Activated CD4-positive, alpha-beta T cell treated with anti-CD3 and anti-CD28 coated beads, Interleukin-2, amount 10 ng/mL, durations not matched to agents 24 days and 14 days (primary cell): ENCODE results near the gene UNKL. TPM values are rescaled to one million over a fixed set of nuclear protein-coding genes. Genes with fewer than 3 reads are reported as not detected.
"Not testable (repeated sequence)": the region's sequence is repeated elsewhere in the genome, so short reads cannot be mapped to it uniquely, and the experiment has no call there.

Source experiments
- DNase-seq: peaks from one replicate; pipeline ENCODE4 v3.0.0; 2022
- H3K27ac Mint-ChIP-seq: one replicate; pipeline ENCODE4 v1.8.0; 2022; ENCODE audit warnings: mild to moderate bottlenecking, mixed read lengths
- H3K27me3 Mint-ChIP-seq: one replicate; pipeline ENCODE4 v1.8.0; 2022; ENCODE audit warnings: mixed read lengths
- H3K36me3 Mint-ChIP-seq: one replicate; pipeline ENCODE4 v1.8.0; 2022; ENCODE audit warnings: low read depth, mild to moderate bottlenecking, mixed read lengths
- H3K4me1 Mint-ChIP-seq: one replicate; pipeline ENCODE4 v1.8.0; 2021; ENCODE audit warnings: mixed read lengths
- H3K4me3 Mint-ChIP-seq: one replicate; pipeline ENCODE4 v1.8.0; 2022; ENCODE audit warnings: mild to moderate bottlenecking, moderate library complexity, mixed read lengths
- H3K9me3 Mint-ChIP-seq: one replicate; pipeline ENCODE4 v1.8.0; 2021; ENCODE audit warnings: mixed read lengths
- intact Hi-C: fragments of 100-400 bp; cut with micrococcal nuclease; formaldehyde crosslinking; loops from one replicate; pipeline ENCODE4 v1.15.1; 2023
- total RNA-seq: library from RNA; stranded (reverse); gene quantifications from 2 replicates; pipeline ENCODE4 v1.2.3, GENCODE V29; 2022

UNKL gene
- total RNA-seq, 1 donor from 2014 or later = 43.9 TPM

DNA sequence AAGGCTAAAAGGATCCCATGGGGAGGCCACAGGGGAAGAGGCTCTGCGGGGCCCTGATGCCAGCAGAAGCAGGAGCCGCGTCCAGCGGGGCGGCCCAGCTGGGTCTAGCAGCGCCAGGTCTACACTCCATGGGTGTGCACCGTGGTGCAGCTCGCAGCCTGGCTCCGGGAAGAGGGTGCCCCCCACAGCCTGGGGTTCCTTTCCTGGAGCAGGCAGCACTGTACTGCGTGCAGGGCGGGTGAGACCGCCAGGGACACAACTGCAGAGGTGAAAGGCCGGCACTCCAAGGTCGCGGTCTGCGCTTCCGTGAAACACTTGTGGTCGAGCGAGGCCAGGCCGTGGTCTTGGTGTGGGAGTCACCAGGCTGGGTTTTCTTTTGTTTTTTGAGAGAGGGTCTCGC, 36.3 kb upstream of the UNKL start:
- intact Hi-C loops = no loop called here

DNA sequence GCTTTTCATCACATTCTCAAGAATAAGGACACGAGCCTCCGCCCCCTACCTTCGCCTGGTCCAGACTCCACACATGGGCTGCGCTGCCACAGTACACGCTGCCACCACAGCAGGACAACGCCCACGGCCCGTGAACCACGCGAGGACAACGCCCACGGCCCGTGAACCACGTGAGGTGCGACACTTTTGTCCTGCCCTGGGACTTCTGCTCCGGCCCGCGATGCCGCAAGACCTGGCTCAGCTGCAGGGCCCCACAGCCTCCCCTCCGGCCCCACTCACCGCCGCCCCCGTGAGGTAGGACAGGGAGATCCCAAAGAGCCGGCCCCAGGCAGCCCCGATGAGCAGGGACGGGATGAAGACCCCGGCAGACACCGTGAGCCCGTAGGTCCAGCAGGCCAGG, 35.7 kb upstream of the UNKL start:
- Mint-ChIP-seq H3K4me3 (no peak overlapping the region), H3K4me1 (no peaks in the 10 kb centered on the region), H3K9me3 (no peaks in the 10 kb centered on the region), H3K36me3 (peaks cover 3% of the 10 kb centered on the region), H3K27me3 (no peaks in the 10 kb centered on the region), H3K27ac (no peak overlapping the region)
- no peak for DNase-seq
- intact Hi-C loops = no loop called here

More for the DNA sequence above, 36.3 kb upstream of the UNKL start:
- H3K36me3 Mint-ChIP-seq = peaks cover 3% of the 10 kb centered on the region
- DNase-seq = no peak
- no peaks in the 10 kb centered on the region for H3K9me3 Mint-ChIP-seq
- no peaks in the 10 kb centered on the region for H3K4me1 Mint-ChIP-seq
- H3K27me3 Mint-ChIP-seq = no peaks in the 10 kb centered on the region
- no peak overlapping the region for H3K4me3 Mint-ChIP-seq
- no peak overlapping the region for H3K27ac Mint-ChIP-seq

DNA sequence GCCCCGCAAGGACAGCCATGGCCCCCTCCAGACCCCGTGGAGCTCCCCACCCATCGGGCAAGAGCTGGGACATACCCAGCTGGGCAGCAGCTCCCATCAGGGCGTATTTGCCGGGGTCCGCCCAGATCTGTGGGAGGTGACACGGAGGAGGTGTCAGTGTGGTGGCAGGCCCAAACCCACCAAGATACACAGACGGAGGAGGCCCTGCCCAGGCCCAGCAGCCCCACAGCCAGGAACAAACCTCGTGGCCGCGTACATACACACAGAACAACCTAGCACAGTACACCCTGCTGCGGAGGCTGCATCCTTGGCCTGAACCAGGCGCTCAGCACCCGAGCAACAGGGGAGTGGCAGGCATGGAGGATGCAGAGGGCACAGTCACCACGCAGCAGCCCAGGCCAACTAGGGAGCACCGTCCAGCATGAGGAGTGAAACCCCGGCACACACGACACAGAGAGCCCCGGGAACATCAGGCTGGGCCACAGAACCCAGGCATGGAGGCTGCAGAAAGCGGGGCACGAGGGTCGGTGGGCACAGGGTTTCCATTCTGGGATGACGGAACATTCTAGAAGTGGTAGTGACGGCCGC, 34.8 kb upstream of the UNKL start:
- H3K9me3 Mint-ChIP-seq = no peaks in the 10 kb centered on the region
- H3K27ac Mint-ChIP-seq = no peak overlapping the region
- H3K36me3 Mint-ChIP-seq = peaks cover 2% of the 10 kb centered on the region
- intact Hi-C loops = no loop called here
- no peak for DNase-seq
- H3K27me3 Mint-ChIP-seq = no peaks in the 10 kb centered on the region
- no peaks in the 10 kb centered on the region for H3K4me1 Mint-ChIP-seq
- no peak overlapping the region for H3K4me3 Mint-ChIP-seq

DNA sequence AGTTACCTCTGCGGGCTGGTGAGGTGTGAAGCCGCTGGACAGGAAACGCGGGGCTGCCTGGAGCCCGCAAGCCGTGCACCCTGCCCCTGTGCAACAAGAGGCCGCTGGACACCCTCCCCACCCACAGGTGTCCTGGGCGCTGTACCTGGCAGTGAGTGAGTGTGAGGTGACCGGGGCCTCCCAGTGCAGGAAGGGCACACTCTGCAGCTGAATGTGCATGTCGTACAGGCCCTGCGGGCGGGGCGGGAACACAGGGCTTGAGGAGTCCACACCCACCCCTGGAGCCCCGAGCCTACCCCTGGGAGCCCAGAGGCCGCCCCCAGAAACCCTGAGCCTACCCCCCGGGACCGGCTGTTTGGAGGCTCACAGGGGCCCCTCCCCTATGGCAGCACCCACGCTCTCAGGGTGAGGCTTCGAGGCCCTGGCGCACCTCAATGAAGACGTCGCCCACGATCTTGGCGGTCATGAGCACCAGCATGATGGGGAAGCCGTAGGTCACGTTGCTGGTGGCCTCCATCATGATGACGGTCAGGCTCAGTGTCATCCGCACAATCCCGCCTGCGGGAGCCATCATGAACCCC, 34.1 kb upstream of the UNKL start:
- intact Hi-C loops = no loop called here
- Mint-ChIP-seq H3K27ac (no peak overlapping the region), H3K36me3 (peaks cover 2% of the 10 kb centered on the region), H3K27me3 (no peaks in the 10 kb centered on the region), H3K4me3 (no peak overlapping the region), H3K9me3 (no peaks in the 10 kb centered on the region), H3K4me1 (no peaks in the 10 kb centered on the region)
- DNase-seq = no peak

DNA sequence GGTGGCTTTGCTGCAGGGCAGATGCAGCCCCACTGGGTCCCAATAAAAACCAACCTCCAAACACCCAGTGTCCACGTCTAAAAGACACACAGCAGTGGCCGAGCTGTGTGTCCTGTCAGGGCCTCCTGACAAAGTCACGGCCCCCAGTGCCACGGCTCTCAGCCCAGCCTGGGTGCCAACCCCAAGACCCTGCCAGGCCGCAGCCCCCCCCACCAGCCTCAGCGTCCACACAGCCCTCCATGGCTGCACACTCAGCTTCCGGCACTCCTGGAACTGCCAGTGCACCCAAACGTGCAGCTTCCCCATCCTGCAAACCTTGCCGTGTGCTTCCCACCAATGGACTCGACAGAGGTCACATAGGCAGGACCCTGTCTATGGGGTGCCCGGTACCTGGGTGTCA, 33.5 kb upstream of the UNKL start:
- intact Hi-C loops = no loop called here
- no peak overlapping the region for H3K27ac Mint-ChIP-seq
- H3K27me3 Mint-ChIP-seq = no peaks in the 10 kb centered on the region
- DNase-seq = no peak
- no peaks in the 10 kb centered on the region for H3K4me1 Mint-ChIP-seq
- peaks cover 2% of the 10 kb centered on the region for H3K36me3 Mint-ChIP-seq
- no peak overlapping the region for H3K4me3 Mint-ChIP-seq
- H3K9me3 Mint-ChIP-seq = no peaks in the 10 kb centered on the region

DNA sequence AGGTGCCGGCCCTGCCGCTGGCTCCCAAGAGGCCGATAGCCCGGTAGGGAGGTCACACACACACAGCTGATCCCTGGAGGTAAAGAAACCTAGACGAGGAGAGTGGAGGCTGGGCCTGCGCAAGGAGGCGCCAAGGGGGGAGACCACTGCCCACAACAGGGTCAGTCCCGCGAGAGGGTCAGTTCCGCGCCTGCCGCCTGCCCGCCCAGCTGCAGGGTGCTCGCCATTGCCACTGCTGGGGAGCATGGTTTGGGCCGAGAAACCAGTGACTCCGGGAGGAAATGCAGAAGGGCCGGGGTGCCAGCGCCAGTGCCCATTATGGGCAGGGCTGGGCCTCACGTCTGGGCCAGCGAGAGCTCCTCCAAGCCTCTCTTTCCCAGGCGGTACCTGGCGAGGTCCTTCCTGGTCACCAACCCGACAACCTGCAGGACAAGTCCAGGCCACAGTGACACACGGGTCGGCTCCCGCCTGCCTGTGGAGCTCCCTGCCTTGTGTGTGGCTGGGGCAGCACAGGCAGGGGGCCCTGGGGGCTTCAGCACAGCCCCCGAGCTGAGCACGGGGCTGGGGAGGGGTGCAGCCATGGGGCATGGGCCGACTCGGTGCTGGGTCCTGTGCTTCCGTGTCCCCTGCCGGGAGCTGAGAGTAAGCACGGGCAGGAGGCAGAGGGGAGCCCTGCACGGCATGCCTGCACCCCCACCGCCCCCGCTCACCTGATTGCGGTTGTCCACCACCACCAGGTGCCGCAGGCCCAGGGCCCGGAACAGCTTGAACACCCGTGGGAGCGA, 32.0 kb upstream of the UNKL start:
- H3K27ac Mint-ChIP-seq = no peak overlapping the region
- intact Hi-C loops = no loop called here
- DNase-seq = no peak
- H3K4me3 Mint-ChIP-seq = no peak overlapping the region
- peaks cover 2% of the 10 kb centered on the region for H3K36me3 Mint-ChIP-seq
- no peaks in the 10 kb centered on the region for H3K27me3 Mint-ChIP-seq
- H3K4me1 Mint-ChIP-seq = no peaks in the 10 kb centered on the region
- H3K9me3 Mint-ChIP-seq = no peaks in the 10 kb centered on the region

DNA sequence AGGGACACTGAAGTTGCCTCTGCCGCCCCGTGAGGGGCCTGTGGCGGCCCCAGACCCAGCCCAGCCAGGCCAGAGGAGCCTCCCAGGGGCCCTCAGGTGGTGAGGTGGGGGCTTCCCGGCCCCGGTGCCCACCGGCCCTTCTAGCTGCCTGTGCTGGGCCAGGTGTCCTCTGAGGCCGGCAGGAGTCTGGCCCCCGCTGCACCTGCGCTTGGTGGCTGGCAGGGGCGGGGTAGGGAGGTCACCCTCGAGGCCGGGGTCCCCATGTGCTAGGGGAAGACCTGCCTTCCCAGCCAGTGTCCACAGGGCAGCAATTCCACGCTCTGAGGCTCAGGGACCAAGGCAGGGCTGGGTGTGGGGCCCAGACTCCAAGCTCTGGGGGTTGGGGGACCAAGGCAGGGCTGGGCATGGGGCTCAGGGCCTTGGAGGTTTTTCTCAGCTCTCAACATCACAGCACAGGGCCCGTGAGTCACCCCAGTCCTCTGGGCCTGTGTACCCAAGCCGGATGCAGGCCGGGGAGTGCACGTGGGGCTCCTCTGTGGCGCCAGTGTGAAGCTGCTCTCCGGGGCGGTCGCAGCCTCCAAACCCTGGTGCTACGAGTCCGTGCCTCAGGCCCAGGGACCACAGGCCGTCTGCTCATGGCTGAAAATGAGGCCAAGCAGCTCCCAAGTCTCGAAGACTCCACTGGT, 31.2 kb upstream of the UNKL start:
- Mint-ChIP-seq H3K4me3 (no peak overlapping the region), H3K36me3 (peaks cover 2% of the 10 kb centered on the region), H3K4me1 (no peaks in the 10 kb centered on the region), H3K9me3 (no peaks in the 10 kb centered on the region), H3K27ac (no peak overlapping the region), H3K27me3 (no peaks in the 10 kb centered on the region)
- intact Hi-C loops = no loop called here
- no peak for DNase-seq

DNA sequence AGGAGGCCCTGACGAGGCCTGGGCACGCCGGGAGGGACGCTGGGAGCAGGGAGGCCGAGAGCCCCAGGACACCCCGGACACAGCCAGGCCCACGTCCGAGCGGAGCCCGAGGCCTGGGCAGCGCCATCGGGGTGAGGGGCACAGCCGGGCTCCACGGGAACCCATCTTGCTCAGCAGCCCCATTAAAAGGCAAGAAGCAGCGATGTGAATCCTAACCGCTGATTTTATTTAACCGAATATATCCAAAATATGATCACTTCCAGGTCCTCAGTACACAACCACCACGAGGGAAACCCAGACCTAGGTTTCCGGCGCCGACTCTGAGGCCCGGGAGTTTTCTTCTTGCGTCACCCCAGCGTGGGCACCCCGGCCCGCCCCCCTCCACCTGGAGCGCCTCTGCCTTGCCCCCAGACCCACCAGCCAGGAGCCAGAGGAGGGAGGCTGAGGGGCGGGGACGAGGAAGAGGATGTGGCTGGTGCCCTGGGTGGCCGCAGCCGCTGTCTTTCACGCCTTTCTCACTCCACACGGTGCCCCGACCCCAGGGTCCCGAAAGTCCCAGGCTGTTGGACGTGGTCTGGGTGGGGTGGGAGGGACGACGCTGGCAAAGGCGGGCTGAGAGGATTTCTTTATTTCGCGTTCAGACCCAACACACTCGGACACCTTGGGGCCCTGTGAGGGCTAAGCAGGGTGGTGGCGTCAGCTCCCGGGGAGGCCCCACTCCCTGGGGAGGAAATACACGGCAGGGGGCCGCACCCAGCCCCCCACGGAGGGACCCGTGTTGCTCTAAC, 30.4 kb upstream of the UNKL start:
- Mint-ChIP-seq H3K4me1 (no peaks in the 10 kb centered on the region), H3K27ac (no peak overlapping the region), H3K36me3 (no peaks in the 10 kb centered on the region), H3K9me3 (no peaks in the 10 kb centered on the region), H3K4me3 (no peak overlapping the region), H3K27me3 (no peaks in the 10 kb centered on the region)
- DNase-seq = no peak
- intact Hi-C loops = no loop called here

DNA sequence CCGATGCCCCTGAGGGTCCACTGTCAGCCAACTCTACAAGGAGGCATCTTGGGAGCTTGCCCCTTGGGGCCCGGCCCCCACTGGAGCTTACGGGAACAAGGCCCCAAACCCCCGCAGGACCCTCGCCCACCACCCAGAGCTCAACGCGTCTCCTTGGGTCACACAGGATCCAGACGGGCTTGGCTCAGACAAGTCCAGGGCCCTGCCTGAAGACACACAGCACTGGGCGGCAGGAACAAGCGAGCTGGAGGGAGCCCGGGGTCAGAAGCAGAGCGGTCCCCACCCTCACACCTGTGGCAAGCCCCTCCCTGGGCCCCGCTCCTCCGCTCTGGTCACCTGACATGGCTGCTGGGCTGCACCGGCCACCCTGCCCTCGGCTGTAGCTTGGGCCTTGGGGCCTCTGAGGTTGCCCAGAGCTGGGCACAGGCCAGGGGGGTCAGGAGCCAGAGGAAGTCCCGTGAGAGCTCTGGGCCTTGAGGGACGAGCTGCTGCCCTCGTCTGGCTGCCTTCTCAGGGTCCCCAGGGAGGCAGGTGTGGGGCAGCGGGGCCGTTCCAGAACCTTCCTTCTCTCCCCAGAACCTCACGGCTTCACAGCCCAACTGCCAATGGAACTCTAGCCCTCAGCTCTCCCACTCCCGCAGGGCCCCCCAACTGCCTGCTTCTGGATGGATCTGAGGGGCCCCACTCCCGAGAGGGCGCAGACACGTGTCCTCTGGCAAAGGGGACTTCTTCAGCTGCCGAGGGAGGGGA, 29.7 kb upstream of the UNKL start, which contains the start of gene CCDC154:
TSS of gene CCDC154 (minus strand) at position 577 of the 750 bp plus-strand sequence. CDS start at position 343, 234 bp downstream.
- no peak within 1 kb of the TSS for H3K4me3 Mint-ChIP-seq
- no peaks in the 10 kb centered on the region for H3K27me3 Mint-ChIP-seq
- no peak within 1 kb of the TSS for H3K27ac Mint-ChIP-seq
- intact Hi-C loops = no loop called here
- no peak for DNase-seq
- H3K9me3 Mint-ChIP-seq = no peaks in the 10 kb centered on the region
- H3K4me1 Mint-ChIP-seq = no peaks in the 10 kb centered on the region
- H3K36me3 Mint-ChIP-seq = no peaks in the 10 kb centered on the region

DNA sequence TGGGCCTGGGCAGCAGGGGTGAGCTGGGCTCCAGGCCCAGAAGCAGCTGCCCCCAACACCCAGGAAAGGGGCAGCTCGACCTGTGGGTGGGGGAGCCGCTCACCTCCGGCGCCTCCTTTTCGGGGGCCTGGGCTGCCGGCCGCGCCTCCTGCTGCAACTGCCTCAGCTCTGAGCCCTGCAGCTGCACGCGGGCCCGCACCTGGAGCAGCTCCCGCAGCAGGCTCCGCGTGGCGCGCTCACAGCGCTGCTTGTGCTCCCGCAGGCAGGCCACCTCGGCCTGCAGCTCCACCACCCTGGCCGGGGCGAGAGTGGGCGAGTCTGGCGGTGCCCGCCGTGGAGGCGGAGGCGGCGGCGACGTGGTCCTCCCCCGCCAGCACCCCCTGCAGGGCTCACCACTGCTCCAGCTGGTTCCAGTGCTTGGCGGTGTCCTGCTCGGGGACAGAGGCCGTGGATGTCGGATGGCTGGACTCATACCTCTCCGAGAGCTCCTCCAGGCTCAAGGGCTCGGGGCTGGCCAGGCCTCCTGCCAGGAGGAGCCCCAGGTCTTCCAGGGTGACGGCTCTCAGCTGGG, 29.0 kb upstream of the UNKL start:
- Mint-ChIP-seq H3K27me3 (no peaks in the 10 kb centered on the region), H3K4me1 (no peaks in the 10 kb centered on the region), H3K27ac (no peak overlapping the region), H3K4me3 (no peak overlapping the region), H3K9me3 (no peaks in the 10 kb centered on the region), H3K36me3 (no peaks in the 10 kb centered on the region)
- intact Hi-C loops = no loop called here
- DNase-seq = no peak

DNA sequence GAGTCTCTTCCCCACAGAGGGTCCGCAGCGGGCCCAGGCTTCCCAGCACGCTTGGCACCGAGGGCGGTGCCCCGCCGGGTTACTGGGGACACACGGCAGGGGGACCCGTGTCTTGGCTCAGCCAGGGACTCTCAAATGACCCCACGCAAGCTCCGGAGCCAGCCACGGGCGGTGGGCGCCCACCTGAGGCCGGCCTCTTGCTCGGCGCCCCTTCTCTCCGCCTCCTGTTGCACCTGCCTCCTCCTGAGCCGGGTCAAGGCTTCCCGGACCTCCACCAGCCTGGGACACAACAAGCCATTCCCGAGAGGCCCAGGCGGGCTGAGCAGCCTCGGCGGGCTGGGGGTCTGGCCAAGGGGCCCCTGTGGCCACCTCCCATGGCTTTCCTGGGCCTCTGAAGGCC, 28.2 kb upstream of the UNKL start:
- Mint-ChIP-seq H3K27ac (no peak overlapping the region), H3K4me1 (no peaks in the 10 kb centered on the region), H3K4me3 (no peak overlapping the region), H3K27me3 (no peaks in the 10 kb centered on the region), H3K9me3 (no peaks in the 10 kb centered on the region), H3K36me3 (no peaks in the 10 kb centered on the region)
- DNase-seq = no peak
- intact Hi-C loops = no loop called here

DNA sequence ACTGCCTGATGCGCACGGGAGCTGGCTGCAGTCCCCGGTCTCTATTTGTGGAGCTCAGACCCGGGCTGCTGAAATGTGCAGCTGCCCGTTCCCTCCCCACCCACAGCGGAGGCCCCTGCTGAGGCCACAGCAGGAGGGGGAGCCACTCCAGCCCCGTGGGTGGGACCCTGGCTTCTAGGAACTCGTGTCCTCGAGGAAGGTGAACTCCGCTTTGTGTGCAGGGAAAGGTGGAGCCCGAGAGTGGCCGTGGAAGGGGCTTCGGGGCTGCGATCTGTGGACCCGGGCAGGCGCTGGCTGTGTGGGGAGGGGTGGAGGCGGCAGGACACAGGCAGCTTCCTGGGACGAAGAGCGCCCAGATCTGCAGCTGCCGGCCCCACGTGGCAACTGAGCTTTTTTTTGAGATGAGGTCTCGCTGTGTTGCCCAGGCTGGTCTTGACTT, 26.9 kb upstream of the UNKL start:
- H3K27me3 Mint-ChIP-seq = no peaks in the 10 kb centered on the region
- no peak overlapping the region for H3K4me3 Mint-ChIP-seq
- no peak for DNase-seq
- H3K9me3 Mint-ChIP-seq = no peaks in the 10 kb centered on the region
- H3K27ac Mint-ChIP-seq = peak overlapping the region; percentile 53
- intact Hi-C loops = no loop called here
- no peaks in the 10 kb centered on the region for H3K36me3 Mint-ChIP-seq
- H3K4me1 Mint-ChIP-seq = no peaks in the 10 kb centered on the region

DNA sequence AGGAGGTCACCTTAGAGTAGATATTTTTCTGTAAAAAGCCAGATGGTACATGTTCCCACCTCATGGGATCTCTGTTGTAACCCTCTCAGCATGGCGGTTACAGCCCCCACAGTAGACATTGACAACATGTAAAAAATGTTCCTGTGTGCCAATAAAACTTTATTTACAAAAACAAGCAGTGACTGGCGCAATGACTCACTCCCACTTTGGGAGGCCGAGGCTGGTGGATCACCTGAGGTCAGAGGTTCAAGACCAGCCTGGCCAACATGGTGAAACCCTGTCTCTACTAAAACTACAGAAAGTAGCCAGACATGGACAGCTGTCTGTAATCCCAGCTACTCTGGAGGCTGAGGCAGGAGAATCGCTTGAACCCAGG, 25.2 kb upstream of the UNKL start:
- H3K36me3 Mint-ChIP-seq, H3K27me3 Mint-ChIP-seq, H3K4me3 Mint-ChIP-seq, H3K27ac Mint-ChIP-seq, H3K4me1 Mint-ChIP-seq, intact Hi-C loops, H3K9me3 Mint-ChIP-seq, DNase-seq: not testable (repeated sequence)
